CD4-positive, alpha-beta T cell treated with Interleukin-15 for 4 hours (primary cell): ENCODE measurements around the gene CCND3.
A peak's percentile ranks its signal among the peaks of the same experiment; 100 is the strongest.

Source experiments
- DNase-seq: peaks from one replicate; pipeline ENCODE4 v3.0.0-alpha.2; 2020; ENCODE audit warnings: low spot score

Gene CCND3

DNA sequence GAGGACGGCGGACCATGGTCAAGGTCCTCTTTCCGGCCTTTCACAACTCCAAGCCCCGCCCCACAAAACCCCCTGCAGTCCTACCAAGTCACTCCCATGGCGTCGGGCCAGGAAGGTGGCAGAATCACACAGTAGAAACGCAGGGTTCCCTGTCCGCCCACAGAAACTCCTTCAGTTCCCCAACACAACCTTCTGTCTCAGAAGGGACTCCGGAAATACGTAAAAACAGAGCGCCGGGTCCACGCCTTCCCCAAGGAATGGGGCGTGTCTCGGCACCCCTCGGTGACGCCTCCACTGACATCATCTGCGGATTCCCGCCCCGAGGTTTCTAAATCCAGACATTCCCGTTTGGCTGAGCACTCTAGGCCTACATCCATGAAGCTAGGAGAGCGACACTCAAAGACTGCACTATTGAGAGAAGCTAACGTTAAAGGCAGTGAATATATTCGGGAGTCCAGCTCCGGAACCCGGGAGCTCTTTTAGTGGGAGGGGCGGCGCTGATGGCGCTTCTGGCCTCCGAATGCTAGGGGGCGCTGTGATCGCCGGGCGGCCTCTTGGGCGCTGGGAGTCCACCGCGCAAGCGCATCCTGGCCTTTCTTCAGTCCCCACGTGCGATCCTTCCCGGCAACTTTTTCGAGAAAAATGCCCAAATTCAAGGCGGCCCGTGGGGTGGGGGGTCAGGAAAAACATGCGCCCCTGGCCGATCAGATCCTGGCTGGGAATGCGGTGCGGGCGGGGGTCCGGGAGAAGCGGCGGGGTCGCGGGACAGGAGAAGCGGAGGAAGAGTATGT is 20.5 kb downstream of the CCND3 start, which contains the start of the genes BYSL and MED20:
Gene BYSL, plus strand, starts transcription at position 579 of the 791 bp plus-strand sequence. Its CDS starts 64 bp downstream, at position 643.
Gene MED20, minus strand, starts transcription at position 219 of the 791 bp plus-strand sequence. Its CDS starts 121 bp downstream, at position 98.
- DNase-seq, result peak; percentile 93

DNA sequence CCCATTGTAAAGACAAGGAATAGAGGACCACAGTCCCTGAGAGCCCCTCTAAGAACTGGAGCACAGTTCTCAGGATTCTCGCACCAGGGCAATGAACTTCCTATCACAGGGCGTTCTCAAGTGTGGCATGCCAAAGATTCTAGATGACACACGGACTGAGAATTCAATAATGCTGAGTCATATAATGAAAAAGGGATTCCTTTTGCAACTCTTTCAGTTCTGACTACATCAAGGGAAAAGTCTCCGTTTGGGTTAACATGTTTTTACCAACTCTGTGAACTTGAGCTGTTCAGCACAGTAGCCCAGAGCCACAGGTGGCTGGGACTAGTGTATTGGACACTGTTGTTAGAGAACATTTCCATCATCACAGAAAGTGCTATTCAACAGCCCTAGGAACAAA is 24.1 kb downstream of the CCND3 start:
- DNase-seq, result no peak

DNA sequence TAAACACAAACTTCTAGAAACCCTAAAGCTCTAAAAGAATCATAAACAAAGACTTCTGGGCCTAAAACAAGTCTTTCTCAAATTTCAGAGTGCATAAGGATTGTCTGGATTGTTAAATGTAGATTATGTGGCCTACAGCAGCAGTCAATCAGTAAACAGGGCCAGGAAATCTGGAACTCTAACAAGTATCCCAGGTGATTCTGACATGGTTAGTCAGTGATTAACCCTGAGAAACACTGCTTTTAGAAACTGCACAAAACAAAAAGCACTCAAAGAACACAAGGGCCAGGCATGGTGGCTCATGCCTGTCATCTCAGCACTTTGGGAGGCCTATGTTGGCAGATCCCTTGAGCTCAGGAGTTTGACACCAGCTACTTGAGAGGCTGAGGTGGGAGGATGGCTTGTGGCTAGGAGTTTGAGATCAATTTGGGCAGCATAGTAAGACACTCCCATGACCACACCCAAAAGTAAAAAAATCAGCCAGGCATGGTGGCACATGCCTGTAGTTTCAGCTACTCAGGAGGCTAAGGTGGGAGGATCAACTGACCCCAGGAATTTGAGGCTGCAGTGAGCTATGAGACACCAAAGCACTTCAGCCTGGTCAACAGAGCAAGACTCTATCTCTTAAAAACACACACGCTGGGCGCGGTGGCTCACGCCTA is 26.6 kb downstream of the CCND3 start:
- DNase-seq, result no peak

DNA sequence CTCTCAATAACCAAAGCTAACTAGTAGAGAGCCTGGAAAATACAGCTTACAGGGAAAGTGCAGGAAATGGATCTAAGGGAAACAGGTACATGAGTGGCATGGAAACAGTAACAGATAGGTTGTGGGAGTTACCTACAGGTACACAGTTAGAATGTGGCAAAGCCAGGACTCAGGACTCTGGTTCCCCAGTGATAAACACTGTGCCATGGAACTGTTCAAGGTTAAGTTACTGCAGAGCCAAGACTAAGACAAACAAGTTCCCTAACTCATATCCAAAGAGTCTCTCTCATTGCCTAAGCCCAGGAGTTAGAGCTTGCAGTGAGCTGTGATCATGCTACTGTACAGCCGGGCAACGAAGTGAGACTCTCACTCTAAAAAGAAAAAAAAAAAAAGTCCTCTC is 27.3 kb downstream of the CCND3 start:
- DNase-seq, result no peak

DNA sequence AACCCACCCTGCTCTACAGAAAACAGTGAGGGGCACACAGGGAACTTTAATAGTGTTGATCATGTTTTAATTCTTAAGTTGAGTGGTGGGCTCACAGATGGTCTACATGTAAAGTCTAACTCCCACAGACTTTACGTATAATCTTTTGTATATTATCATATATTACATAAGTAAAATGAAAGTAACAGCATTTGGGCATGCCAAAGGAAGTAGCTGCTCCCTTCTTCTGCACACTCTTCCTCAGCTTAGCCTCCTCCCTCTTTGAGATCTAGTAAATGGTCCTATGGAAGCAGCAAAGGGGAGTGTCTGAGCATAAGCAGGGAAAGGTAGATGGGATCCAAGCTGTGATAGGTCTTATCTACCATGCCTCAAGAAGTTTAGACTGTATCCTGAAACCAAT is 31.9 kb downstream of the CCND3 start:
- DNase-seq, result no peak

DNA sequence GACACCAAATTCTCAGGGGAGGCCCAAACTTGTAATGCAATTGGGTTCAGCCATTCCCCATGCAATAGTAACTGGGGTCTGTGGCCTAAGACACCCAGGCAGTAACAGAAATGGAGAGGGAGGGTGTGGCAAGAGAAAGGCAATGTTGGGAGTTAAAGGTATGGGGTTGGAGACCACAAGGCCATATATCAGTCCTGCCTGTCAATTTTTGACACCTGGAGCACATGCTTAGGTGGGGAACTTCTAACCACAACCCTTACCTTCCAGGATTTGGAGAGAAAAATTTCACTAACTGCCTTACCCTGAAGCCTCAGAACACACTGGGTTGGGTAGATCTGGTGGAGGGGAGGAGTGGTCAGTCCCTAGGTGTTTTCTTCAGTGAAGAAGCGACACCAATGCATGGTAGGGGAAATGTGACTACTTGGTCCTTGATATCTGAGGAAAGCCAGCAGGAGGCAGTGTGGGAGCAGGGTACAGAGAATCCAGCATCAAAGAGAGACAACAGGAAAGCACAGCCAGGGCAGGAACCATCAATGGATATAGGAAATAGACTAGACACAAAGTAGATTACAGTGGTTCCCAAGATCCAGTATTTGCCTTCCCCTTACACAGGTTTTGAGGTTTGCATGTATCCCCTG is 39.6 kb downstream of the CCND3 start:
- DNase-seq, result peak; percentile 64

DNA sequence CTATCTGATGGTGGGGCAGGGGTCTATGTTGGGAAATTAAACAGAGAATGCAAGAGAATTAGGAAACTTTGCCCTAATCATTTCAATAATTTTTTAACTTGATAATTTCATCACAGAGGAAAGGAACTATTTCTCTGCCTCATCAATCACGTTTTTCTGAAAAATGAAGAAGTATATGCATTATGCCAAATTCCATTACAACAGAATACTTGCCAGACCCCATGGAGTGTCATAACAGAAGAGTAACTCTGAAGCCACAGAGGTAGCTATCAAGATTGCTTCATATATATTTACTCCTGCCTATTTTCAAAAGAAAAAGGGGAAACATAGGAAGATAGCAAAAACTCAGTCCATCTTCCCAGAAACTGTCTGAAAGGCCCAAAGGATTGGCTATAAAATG is 40.7 kb downstream of the CCND3 start:
- DNase-seq, result no peak

DNA sequence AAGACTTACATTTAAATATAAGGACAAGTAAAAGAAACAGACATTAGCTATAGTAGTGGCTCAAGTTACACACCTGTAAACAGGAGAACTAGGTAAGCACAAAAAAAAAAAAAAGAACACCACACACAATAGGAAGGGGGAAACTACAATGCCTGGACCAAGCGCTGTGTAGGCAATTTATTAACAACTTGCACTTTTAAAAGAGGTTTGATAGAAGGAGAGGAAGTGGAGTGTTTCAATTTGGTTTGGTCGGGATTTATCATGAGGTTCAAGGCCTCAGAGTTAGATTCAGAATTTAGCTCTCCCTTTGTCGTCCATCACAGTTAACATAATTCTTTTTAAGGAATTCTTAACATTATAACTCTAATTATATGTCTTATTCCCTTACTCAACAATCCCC is 45.3 kb downstream of the CCND3 start:
- DNase-seq, result no peak

DNA sequence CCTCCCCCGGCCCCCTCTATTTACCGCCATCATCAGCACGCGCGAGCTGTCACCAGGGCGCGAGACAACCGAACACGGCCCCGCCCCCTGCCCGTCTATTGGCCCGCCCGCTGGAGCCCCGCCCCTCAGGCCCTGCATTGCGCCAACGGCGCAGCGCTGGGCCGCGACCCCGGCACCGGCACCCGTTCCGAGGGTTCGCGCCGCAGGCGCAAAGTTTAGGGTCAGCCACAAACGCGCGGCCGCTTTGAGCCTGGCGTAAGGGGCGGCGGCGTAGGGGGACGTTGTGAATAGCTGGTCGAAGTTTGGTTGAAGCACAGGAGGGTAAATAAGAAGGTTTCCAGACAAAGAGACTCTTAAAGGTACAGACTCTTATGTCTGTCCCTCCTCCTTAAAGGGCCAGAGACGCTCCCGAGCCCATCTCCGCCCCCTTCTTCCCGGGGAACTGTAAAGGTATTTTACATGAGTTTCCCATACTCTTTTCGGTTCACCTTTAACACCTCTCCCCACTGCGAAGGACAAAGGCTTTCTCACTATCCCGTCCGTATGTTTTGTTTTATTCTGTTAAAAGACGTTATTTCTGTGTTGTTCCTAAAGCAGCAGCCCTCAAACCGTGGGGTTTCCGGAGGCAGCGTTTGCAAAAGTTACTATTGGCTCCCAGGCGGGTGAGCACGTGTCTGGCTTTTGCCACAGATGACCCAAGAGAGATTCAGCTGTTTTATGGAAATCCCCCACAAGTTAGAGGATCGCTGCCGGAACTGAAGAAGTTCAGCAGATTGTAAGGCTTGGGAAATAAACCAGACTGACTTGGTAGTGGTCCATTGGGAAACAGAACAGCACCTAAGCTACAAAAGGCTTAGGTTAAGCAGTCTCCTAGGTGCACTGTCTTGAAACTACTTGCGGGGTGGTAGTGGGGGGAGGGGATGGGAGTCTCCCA is 46.0 kb downstream of the CCND3 start, which contains the start of gene USP49:
Gene USP49, minus strand, starts transcription at position 76 of the 934 bp plus-strand sequence. CDS start 88,392 bp downstream, outside the sequence.
- DNase-seq, result peak; percentile 83

DNA sequence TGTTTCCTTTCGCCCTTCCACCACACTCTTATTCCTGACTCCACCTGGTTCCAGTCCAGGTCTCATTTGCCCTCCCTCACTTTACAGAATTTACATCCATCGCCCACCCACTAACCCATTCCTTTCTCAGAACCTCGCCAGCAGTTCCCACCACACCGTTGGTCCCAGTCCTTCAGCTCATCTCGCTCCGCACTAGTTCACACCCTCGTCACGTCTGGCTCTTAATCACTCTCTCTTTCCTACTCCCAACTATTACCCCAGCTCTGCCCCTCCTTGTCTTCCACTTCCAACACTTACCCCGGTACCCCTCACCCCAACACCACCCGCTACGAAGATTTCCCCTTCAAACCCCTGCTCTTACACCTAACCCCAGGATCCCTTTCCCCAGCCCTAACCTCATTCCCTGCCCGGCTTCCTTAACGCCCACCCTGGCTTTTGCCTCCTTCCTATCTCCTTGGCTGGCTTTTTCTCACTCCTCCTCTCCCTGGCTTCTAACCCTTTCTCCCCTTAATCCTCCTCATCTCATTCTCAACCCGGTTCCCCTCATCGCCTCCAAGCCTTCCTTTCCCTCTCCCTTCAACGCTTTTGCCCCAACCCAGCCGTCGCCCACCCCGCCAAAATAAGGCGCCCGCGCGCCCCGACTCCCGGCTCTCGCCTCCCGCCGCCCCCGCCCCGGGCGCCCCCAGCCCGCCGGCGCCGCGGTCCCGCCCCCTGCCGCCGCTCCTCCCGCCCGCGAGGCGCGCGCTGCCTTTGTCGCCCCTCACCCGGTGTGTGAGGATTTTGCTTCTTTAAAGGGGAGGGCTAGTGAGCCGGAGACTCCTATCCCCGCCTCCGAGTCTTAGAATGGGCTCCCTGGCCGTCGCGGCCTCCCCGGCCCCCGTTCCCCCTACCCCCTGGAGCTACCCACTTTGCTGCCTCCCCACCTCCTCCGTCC is 47.0 kb downstream of the CCND3 start:
- DNase-seq, result no peak

DNA sequence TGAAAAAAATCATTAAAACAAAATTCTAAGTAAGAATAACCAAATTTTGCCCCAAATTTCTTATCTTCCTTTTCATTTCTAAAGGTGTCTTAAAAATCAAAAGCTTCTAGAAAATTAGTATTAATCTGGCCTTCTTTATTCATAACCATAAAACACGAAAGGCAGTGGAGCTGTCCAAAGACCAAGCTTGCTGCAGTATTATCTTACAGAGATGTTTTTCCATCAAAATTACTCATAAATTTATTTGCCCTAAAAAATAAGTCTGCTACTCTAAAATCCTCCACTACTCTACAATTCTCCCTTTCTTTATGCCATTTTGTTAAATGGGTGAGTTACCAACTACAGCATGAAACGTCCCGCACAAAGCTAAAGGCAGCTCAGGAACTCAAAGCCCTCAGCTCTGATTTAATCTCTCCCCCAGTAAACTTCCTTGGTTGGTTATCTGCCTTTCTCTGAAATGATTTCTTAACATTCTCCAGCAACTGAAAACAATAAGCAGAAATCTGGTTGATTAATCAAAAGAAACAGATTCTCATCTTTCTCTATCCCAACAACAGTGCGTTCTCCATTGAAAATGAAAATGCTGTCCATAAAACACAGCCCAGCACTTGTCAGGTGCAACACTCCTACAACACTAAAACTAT is 48.6 kb downstream of the CCND3 start:
- DNase-seq, result no peak

DNA sequence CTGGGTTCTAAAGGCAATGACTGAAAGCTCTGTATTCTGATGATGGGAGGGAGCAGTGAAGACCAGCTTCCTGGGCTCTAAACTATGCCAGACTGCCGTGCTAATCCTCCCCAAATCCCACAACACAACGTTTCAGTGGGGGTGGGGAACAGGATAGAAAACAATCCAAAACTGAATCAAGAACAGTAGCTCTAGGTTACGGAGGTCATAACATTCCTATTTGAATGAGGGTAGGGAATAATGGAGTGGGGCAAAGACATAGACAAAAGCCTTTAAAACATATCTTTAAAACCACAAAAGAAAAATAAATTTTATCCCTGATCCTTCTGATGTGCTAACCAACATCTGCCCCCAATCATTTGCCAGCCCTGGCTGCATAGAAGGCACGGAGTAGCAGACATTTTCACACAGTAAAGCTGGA is 54.3 kb downstream of the CCND3 start:
- no peak for DNase-seq

DNA sequence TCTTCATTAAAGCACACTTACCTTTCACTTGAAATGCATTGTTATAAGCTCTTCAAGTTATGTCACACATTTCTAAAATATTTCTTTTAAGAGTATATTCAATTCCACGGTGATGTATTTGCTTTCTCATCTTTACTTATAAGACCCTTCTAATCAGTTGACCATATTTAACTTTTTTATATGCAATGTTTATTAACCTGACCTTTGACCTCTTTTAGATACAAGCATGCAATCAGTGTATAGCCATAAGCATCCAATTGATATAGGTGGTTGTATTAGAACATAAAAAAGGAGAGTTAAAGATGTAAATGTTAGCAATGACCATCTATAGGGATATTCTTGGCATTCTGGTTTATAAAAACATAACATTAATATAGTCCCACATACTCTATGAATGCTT is 55.7 kb downstream of the CCND3 start:
- DNase-seq, result no peak

DNA sequence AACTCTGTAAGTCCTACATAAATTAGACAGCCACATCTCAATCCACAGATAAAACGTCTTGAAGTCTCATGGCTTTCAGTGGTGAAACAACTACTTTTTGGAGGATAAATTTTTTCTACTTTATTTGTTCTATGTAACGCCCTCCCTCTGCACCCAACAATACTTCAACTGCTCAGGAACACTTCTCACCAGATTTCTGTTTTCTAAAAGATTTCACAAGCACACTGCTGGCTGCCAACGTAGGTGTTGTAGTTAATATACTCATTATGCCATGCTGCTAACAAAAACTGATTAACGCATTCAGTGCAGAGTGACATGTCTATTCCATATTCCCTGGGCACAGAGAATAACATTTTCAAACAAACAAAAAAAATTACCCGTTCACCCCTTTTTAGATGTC is 56.7 kb downstream of the CCND3 start:
- DNase-seq, result no peak
